ENCODE results near the gene KCND2.
"Not testable (repeated sequence)": the region's sequence is repeated elsewhere in the genome, so short reads cannot be mapped to it uniquely, and the experiment has no call there.

Gene KCND2

GRCh38 chr7:120272701-120273475 is at the start of gene KCND2:
Gene KCND2, plus strand, starts transcription at chr7:120273175.
- TF ChIP-seq, protein P1, sequence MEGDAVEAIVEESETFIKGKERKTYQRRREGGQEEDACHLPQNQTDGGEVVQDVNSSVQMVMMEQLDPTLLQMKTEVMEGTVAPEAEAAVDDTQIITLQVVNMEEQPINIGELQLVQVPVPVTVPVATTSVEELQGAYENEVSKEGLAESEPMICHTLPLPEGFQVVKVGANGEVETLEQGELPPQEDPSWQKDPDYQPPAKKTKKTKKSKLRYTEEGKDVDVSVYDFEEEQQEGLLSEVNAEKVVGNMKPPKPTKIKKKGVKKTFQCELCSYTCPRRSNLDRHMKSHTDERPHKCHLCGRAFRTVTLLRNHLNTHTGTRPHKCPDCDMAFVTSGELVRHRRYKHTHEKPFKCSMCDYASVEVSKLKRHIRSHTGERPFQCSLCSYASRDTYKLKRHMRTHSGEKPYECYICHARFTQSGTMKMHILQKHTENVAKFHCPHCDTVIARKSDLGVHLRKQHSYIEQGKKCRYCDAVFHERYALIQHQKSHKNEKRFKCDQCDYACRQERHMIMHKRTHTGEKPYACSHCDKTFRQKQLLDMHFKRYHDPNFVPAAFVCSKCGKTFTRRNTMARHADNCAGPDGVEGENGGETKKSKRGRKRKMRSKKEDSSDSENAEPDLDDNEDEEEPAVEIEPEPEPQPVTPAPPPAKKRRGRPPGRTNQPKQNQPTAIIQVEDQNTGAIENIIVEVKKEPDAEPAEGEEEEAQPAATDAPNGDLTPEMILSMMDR (IDR thresholded peaks at IDR 0.05; ENCODE audit: low read depth, low read length, missing control alignments): no peak
- H3K4me3 ChIP-seq (ENCODE audit: low read depth, low read length): peak within 1 kb of the TSS; percentile 98
- DNase-seq (ENCODE audit: low read depth): no peak

DNA sequence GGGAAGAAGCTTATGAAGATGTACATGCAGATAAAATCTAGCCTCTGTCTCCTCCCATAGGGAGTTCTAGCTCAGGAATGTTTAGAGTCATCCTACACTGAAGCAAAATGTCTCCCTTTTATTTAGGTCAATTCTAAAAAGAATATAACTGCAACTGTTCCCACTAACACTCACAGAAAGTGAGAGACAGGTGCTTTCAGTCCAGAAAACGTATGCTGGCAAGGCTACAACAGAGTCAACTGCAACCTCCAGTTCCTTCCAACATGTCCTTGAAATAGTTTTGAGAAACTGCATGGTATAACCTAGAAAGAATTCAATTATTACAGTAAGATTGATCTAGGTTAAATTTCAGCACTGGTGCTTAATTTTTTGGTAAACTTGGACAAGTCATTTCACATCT is 46.8 kb upstream of the KCND2 start:
- TF ChIP-seq, protein P1 (IDR thresholded peaks at IDR 0.05; ENCODE audit: low read depth, low read length, missing control alignments): no peak
- DNase-seq (ENCODE audit: low read depth): no peak

GRCh38 chr7:120227255-120227654 is 45.7 kb upstream of the KCND2 start:
- H3K4me3 ChIP-seq (ENCODE audit: low read depth, low read length): no peak overlapping the region
- no peak for DNase-seq (ENCODE audit: low read depth)
- TF ChIP-seq, protein P1 (IDR thresholded peaks at IDR 0.05; ENCODE audit: low read depth, low read length, missing control alignments): no peak

More for the DNA sequence above, 46.8 kb upstream of the KCND2 start:
- no peak overlapping the region for H3K4me3 ChIP-seq (ENCODE audit: low read depth, low read length)

- DNase-seq (ENCODE audit: low read depth): no peak
- no peak overlapping the region for H3K4me3 ChIP-seq (ENCODE audit: low read depth, low read length)
- TF ChIP-seq, protein P1 (IDR thresholded peaks at IDR 0.05; ENCODE audit: low read depth, low read length, missing control alignments): no peak
Observed at GRCh38 chr7:120229084-120229483, 43.9 kb upstream of the KCND2 start.

GRCh38 chr7:120233338-120233737 is 39.6 kb upstream of the KCND2 start:
- H3K4me3 ChIP-seq (ENCODE audit: low read depth, low read length): no peak overlapping the region
- DNase-seq (ENCODE audit: low read depth): no peak
- TF ChIP-seq, protein P1 (IDR thresholded peaks at IDR 0.05; ENCODE audit: low read depth, low read length, missing control alignments): no peak

GRCh38 chr7:120240350-120240749 is 32.6 kb upstream of the KCND2 start:
- H3K4me3 ChIP-seq (ENCODE audit: low read depth, low read length); DNase-seq (ENCODE audit: low read depth): not testable (repeated sequence)

GRCh38 chr7:120241973-120242372 is 31.0 kb upstream of the KCND2 start:
- DNase-seq (ENCODE audit: low read depth): no peak
- TF ChIP-seq, protein P1 (IDR thresholded peaks at IDR 0.05; ENCODE audit: low read depth, low read length, missing control alignments): no peak
- no peak overlapping the region for H3K4me3 ChIP-seq (ENCODE audit: low read depth, low read length)
